HG03469 (cell line): Measurements from ENCODE around the gene QSOX2.

ENCODE experiments used
- ATAC-seq: cut with Tn5 transposase; IDR thresholded peaks from one replicate; pipeline ENCODE4 v1.9.1; 2021; ENCODE audit warnings: mild to moderate bottlenecking, moderate library complexity, moderate number of reproducible peaks; ENCODE audit not compliant: unreplicated experiment

Gene QSOX2

DNA sequence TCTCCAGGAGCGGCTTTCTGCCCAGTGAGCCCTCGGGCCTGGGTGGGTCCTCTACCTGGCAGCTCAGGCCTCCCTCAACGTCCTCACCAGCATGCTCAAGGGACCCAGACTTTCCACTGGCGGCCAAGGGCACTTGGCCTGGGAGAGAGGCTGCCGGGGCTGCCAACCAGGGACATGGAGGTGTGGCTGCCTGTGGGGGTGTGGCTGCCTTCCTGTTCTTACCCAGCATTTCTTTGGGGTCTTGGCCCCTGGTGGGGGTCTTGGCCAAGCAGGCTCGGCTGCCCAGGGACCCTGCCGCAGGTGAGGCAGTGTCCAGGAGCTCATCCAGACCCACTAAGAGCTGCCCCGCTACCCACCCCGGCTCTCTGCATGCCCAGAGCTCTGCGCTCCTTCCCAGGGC is 7.2 kb upstream of the QSOX2 start:
- no peak for ATAC-seq

DNA sequence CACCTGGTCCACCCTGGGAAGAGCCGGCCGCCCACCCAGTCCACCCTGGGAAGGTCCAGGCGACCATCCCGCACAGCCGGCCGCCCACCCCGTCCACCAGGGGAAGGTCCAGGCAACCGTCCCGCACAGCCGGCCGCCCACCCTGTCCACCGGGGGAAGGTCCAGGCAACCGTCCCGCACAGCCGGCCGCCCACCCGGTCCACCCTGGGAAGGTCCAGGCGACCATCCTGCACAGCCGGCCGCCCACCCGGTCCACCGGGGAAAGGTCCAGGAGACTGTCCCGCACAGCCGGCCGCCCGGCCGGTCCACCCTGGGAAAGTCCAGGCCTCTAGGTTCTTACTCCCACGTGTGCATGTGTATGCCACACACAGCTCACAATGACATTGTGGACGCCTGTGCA is 6.7 kb upstream of the QSOX2 start:
- no peak for ATAC-seq

DNA sequence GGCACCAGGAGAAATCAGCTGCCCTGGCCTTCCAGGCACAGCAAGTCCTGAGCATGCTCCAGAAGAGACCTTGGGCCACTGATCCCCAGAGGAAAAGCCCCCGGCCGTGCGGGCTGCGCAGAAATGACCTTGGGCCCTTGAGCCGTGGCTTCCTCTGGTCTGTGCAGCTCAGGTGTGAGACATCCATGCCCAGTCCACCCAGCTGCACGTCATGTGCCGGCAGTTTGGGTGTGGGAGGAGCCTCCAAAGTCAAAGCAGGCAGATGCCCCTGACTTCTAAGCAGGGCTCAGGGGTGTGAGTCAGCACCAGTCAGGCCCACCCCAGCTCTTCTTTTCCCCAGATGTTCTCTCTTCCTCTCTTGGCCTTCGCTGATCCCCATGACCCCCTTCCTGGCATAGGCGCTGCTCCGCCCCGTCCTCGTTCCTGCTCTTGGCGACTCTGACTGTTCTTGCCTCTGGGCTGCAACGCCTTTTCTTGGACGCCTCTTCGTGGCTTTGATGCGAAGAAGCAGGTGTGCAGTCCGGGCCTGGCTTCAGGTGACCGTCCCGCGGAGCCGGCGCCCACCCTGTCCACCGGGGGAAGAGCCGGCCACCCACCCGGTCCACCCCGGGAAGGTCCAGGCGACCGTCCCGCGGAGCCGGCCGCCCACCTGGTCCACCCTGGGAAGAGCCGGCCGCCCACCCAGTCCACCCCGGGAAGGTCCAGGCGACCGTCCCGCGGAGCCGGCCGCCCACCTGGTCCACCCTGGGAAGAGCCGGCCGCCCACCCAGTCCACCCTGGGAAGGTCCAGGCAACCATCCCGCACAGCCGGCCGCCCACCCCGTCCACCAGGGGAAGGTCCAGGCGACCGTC is 5.9 kb upstream of the QSOX2 start:
- no peak for ATAC-seq

DNA sequence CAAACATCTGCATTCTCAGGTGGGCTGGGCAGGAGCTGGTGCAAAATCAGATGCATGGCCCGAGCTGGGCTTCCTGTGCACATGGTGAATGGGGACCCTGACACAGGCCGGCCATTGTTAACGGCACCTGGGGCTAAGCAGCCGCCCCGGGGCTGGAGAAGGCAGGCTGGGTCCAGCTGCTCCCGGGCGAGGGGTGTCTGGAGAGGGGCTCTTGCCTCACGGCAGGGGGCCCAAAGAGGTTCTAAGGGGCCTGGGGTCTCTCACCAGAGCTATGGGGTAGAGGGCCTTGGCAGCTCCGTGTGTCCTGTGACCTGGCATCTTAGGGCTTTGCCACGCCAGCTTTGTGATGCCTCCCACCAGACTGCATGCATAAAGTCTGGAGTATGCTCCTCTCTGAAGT is 5.1 kb upstream of the QSOX2 start:
- no peak for ATAC-seq

DNA sequence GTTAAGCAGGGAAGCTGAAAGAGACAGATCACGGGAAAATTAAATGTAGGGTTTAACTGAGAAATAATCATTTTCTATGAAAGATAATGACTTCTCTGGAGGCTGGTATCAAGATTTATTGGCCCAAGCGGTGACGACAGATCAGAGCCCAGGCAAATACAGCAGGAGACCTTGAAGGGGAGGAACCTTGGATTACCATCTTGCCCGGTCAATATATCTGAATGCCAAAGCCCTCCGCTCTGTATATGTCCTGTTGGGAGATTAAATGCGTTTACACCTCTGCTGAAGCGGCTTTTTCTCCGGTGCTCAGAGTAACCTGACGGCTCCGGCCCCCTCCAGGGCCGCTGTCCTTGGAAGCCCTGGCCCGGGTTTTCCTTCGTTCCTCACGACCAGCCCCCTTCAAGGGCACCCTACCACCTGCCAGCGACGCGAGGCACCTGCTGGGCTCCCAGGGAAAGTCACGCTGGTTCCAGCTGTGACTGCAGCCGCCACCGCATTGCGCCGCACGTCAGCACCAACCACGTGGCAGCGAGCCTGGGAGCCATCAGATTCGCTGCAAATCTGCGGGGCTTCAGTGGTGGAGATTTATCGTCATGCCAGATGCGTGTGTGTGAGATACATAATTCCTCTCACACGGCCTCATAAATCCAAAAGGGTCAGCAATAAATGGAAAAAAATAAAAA is 4.4 kb upstream of the QSOX2 start:
- no peak for ATAC-seq

DNA sequence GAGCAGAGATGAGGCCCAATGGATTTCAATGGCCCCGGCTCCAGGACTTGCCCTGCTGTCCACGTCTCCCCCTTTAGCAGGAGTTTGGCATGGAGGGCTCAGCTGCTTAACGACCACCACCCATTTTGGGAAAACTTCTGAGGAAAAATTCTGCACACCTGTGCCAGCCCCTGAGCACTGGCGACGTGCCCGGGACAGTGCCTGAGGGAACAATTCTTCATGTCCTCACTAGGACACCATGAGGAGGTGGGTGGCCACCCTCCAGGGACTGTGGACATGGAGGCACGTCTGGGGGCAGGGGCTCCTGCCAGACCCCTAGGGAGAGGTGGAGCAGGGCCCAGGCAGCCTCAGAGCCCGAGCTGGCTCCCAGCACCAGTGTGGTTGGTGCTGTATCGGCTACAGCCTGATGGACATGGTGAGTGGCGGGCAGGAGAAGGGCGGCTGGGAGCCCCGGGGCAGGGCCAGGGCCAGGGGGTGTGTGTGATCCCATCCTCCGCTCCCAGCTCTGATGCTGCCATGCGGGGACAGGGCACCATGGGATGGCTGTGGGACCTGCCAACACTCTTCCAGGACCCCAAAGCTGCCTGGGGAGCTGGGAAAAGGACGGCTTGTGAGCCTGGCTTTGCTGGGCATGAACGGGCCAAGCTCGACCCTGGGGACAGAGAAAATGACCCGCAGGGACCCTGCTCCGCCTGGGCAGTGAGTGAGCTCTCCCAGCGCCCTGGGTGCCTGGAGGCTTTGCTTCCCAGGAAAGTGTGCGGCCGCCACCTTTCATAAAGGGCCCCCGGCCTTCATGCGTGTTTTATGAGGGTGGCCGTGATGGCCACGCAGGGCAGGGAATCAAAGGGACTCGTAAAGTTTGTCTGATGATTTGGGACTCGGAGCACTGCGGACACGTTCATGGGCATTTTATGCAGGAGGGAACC is 3.6 kb upstream of the QSOX2 start:
- ATAC-seq: no peak

DNA sequence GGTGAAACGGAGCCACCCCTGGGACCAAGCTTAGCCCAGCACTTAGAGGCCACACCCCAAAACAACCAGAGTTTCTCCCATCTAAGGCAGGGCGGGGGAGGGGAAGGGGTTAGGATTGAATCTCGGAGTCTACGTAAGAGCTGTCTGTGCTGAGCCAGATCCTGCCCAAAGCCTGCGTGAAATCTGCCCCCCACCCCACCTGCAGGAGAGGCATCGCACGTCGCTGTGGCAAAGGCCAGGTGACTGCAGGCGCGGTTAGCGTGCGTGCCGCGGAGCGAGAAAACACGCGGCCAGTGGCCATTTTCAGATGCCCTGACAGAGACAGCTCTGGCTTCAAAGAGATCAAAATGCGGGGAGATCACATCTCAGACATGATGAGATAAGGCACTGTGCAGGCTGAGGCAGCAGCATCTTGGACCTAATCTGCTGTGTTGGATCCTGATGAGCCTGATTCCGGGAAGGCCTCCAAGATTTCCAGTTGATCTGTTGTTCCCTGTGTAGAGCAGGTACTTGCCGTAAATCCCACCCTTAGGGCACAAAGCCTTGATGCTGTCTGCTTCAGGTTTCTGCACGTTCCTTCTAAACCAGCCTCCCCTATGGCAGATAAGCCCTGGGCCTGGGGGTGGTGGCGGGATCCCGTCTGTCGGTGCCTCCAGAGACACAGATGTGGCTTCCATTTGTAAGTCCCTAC is 2.5 kb upstream of the QSOX2 start:
- ATAC-seq: no peak

DNA sequence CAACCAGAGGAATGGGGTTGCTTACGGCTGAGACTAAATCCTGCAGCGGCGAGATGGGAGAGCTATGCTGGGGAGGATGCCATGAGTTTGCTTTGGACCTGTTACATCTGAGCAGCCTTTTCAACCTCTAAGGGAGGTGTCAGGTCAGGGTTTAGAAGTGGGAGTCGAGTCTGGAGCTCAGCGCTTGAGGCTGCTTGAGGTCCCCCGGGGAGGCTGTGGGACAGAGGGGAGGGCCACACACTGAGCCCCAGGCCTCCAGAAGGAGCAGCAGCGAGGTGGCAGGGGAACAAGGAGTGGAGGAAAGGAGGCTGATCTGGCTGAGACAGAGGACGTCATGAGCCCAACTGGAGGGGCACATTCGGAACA is 1.9 kb upstream of the QSOX2 start:
- no peak for ATAC-seq

DNA sequence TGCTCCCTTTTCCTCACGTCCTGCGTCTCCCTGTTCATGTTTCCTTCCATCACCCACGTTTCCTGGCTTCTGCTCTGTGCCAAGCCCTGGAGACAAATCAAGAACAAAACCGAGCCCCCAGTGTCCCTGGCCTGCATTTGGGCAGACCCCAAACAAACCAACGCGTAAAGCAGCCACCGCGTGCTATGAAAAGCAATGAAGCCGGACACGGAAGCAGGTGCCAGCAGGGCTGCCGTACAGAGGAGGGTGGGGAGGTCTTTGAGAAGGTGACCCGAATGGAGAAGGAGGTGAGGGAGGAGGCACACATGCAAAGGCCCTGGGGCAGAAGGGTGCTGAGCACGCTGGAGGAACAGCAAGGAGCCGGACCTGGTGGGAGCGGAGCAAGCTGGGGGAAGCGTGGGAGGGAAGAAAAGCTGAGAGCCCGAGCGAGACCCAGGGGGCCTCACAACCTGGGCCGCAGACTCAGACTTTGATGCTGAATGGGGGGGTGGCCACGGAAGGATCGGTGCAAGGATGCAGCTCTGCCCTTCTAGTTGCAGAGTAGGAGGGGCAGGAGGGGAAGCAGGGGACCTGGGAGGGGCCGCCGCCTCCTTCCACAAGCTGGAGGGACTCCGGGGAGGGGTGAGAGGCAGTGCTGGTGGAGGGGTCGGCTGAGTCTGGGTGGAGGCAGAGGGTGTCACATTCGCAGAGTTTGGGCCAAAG is 1.4 kb upstream of the QSOX2 start:
- no peak for ATAC-seq

DNA sequence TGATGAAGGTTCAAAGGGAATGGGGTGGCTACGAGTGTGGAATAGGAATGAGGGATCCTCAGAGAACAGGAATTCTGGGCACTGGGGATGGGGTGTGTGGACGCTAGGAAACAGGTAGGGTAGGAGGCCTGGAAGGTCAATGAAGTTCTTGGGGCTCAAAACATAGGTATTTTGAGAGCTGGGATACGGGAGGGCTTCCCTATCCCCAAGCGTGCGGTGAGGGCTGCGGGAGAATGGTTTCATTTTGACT is 718 bp downstream of the QSOX2 start:
- ATAC-seq: no peak

DNA sequence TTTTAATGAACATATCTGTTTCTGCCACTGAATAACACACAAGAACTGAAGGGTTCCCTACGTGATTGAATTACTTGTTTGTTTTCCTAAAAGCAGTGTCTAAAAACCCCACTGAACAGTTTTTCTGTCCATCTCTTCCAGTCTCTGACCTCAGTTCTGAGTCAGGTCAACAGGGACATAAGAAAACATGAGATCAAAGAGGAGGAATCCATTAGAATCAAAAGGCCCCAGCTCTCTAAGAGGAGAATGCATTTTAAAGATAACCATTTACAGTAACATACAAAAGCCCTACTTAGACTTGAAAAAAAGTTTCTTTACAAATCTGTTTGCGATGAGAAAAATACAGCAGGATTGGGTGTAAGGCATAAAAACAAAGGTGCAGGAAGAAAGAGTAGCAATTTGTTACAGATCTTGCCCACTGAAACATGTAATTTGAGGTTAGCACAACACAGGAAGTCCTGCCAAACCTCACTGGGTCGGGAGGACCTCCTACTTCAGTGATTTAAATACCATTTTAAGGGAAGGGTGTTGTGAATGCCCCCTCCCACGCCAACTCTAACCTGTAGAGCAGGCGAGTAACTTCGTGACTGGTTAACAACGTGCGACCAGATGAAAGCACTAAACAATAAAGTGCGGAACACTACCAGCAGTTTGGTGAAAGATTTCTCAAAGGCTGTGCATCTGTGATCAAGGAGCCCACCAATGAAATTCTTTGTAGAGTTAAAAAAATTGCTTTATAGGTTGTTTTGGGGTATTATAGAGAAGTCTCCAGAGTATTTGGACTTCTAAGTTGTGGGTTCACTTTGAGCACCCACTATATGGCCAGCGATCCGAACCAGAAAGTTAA is 1.3 kb downstream of the QSOX2 start:
- ATAC-seq: no peak

DNA sequence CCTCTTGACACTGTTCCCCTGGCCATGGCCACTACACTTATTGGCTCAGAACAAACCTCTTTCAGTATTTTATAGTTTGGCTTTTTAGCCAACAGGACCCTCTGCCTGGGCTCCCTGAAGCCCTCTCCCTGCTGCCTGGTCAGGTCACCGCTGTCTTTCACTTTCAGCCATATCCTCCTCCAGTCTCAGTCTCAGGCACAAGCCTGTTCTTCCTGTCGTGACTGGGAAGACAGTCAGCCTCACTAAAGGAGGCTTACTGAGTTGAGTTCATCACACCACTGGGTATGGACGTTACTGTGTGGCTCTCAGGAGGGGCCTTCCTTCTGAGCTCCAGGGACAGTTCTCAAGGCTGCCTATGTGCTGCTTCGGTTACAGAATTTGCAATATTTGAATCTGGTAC is 2.0 kb downstream of the QSOX2 start:
- ATAC-seq: no peak

DNA sequence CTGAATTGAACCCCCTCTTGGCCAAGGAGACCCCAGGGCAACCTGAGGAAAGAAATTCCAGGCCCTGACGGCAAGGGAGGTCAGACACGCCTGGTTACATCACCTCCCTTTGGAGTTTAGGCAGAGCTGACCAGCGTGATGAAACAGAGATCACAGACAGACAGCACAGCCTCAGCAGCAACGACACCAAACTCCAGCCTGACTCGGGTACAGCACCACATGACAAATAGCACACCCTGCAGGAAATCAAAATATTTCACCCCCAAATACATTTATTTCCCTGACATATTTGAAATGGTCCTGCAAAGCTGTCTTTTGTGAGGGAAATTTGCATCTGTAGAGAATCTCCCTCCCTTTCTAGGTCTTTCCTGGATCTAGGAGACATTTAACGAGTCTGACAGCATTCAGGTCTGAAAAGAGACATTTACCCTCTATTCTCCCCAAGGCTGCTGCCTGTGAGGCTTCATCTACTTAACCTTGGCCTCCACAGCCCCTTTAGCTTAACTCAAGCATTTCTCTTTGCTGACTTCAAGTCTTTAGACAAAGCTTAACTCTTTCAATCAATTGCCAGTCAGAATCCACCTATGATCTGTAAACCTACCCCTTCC is 2.6 kb downstream of the QSOX2 start:
- no peak for ATAC-seq

DNA sequence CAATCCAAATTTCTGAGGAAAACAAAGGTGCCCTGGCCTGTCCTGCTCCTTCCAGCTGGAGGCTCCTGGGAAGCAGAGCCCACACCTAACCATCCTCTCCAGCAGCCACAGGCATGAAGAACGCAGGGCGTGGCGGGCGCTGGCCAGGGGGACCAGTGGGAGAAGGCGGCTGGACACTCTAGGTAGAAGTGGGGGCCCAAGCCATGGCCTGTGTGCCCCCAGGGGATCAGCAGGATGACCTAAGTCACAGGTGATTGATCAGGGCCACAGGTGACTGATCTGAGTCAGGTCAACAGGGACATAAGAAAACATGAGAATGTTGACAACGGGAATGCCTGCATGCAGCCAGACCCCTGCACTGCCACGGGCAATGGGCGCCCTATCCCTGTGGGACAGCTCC is 3.4 kb downstream of the QSOX2 start:
- ATAC-seq: no peak

DNA sequence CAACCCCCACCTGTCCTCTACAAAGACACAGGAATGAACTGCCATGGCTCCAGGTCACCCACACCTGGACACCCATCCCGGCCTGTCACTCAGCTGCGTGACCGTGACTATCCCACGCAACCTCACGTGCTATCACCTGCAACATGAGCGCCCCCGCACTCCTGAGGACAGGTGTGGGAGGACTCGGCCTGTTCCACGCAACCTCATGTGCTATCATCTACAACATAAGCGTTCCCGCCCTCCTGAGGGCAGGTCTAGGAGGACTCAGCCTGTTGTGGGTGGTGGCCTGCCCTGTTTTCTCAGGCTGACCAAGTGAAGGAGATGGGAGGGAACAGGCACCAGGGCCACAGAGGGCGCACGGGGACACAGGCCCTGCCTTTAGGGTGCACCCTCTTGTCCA is 4.1 kb downstream of the QSOX2 start:
- no peak for ATAC-seq

DNA sequence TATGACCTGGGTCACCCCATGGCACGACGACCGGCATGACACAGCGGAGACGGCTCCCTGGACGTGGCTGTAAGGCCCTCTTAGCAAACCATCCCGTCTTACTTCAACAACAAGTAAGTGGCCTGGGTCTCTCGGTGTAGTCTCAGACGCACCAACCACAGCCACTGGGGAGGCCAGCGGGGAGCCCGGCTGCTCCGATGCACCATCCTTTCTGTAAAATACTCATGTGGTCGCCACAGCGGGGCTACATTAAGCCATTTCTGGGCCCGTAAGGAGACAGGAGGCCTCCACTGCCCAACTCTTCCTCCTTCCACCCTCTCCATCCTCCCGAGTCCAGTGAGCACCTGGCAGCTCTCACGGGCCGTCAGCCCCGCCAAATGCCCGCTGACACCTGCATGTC is 4.7 kb downstream of the QSOX2 start:
- ATAC-seq: no peak

DNA sequence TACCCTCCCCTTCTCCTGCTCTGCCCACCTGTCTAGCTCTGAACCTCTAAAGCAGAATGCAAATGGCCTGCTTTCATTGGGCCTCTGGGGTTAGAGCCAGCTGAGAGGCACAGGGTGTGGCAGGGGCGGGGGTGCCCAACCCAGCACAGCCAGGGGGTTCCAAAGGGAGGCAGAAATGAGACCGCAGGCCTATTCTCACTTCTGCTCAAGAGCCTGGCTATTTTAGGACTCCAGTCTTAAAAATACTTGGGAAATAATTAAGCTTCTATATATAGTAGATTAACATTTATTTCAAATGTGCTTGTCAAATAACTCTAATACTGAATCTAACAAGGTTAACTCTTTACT is 5.7 kb downstream of the QSOX2 start:
- ATAC-seq: no peak

DNA sequence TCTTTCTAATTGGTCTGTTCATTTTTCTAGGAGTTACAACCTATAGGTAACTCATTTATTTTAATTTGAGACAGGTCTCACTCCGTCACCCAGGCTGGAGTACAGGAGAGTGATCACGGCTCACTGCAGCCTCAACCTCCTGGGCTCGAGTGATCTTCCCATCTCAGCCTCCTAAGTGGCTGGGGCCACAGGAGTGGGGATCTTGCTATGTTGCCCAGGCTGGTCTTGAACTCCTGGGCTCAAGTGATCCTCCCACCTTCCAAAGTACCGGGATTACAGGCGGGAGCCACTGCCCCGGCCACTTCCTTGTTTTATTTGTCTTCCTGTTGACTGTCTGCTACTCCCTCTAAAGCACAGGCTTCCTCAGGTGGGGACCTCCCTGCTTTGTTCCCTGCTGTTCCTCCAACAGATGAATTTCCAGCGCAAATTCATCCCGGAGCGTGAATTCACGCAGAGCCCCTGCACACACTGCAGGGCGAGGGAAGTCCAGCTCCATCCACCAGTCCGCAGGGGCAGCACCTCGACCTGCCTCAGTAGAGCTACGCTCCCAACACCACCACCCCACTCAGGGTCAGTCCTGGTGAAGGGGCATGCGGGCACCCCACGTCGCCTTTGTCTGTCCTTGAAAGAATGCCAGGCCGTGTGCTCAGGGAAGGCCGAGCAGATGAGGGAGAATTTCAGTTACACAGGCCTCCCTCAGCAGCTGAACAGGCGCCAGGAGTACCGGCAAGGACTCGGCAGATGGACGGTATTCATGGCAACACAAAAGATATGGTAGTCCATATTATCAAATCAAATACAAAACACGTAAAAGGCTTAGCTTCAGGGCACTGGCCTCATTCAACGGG is 6.3 kb downstream of the QSOX2 start:
- no peak for ATAC-seq

DNA sequence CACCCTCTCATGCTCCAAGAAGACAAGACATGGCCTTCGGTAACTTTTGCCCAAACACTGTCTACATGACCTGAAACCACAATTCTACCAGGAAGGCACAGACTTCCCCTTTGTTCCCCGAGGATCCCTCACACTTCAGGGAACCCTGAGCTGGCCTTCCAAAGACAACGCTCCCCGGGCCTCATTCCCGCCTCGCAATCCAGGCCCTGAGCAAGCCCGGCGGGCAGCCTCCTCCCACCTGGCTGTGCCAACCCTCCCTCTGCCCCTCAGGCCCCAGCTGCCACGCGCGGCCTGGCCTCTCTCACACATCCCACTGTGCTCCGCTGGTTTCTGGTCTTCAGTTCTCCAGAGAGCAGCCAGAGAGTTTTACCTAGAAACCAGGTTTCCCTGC is 7.3 kb downstream of the QSOX2 start:
- ATAC-seq: no peak
